ENCODE results near the gene SMC4.
"Not testable (repeated sequence)": the region's sequence is repeated elsewhere in the genome, so short reads cannot be mapped to it uniquely, and the experiment has no call there.

SMC4 gene

DNA sequence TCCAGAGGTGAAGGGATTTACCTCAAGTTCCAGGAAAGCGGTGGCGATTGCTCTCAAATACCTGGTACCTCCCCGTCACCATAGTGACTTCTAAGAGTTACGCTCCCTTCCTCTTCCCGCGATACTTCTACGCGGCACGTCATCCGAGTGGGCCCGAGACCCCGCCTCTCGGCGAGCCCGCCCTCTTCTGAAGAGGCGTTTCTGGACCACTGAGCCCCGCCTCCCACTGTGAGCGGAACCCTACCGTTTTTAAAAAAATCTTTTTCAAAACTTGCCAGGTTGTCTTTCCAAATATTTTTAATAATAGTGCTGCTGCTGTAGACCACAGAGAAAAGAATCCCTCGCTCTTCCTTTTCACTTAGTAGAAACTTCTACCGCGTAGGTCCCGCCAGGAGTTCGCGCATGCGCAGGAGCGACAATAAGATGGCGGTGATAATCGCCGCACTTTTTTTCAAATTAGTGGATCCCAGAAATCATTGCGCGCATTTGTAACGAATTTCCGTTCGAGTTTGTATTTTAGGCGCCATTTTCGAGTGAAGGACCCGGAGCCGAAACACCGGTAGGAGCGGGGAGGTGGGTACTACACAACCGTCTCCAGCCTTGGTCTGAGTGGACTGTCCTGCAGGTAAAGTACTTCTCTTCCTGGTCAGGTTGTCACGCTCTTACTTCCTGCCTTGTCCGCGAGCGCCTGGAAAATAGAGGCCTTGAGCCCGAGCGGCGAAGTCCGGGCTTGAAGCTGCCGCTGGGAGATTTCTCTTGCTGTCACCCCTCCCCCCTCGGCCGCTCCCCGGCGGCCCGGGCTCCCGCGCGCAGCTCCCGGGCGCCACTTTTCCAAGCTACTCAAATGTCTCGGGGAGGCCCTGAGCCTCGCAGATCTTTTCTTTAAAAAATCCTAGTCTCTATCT lies at the start of gene SMC4, which contains the start of gene IFT80:
SMC4 (plus strand) TSS at position 526 of the 905 bp plus-strand sequence. CDS start 1,177 bp downstream, outside the sequence.
IFT80 (minus strand) TSS at position 101 of the 905 bp plus-strand sequence. CDS start 14,625 bp downstream, outside the sequence.
- DNase-seq, result no peak

DNA sequence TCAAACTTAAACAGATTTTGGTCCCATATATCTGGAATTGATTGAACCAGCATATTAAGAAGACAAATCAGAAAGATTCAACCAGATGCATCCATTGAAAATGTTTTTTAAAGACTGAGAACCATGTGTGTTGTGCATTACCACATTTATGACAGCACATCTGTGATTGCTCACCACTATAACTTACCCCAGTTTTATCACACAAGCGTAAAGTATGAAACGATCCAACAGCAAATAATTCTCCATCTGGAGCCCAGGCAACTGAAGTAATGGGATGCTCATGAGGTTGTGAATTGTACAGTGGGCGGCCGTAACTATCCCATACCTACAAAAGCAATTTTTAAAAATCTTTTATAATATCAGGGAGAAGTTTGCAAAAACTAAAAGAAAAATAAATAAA lies 43.6 kb upstream of the SMC4 start:
- no peak for DNase-seq

DNA sequence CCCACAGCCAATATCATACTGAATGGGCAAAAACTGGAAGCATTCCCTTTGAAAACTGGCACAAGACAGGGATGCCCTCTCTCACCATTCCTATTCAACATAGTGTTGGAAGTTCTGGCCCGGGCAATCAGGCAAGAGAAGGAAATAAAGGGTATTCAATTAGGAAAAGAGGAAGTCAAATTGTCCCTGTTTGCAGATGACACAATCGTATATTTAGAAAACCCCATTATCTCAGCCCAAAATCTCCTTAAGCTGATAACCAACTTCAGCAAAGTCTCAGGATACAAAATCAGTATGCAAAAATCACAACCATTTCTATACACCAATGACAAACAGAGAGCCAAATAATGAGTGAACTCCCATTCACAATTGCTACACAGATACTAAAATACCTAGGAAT lies 36.6 kb upstream of the SMC4 start:
- DNase-seq, result not testable (repeated sequence)

DNA sequence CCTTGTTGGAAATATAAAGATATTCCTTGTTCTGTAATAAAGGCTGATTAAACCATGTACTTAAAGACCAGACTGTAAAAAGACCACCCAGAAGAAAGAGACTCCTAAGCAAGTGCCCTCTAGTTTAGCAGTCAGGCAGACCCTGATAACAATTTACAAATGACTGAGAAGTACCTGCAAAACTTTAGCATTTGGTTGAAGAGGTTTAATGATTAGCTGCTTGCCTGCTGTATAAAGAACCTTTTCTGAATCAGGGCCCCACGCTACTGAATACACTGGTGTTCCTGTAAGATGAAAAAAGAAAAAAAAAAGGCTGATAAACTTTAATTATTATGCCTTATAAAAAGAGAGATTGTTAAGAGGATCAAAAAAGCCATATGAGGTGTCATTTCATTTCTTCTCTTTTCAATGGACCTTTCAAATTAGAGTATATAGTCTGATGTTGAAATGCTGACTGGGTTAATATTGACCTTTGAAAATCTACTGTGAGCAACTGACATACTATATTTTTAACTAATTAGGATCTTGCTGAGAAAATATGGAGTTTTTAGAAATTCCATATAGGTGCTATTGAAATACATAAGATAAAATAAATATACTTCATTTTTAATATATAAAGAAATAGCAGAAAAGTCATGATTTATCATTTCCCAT lies 33.5 kb upstream of the SMC4 start:
- DNase-seq, result no peak

DNA sequence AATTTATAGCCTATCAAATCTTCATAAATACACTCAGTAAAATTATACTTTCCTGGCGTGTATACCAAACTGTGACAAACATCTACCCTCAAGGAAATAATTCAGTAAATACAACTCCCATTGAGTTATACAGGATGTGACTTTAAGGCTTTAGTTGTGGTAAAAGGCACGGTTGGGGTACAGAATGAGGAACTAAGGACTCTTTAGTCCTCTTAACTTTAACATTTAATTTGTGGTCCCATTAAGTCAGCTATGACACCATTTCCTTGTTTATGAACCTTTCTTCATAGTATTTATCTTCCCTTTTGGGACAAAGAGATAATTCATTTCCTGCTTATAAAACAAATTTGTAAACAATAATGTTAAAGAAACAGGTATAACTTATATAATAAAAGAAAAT lies 30.6 kb upstream of the SMC4 start:
- no peak for DNase-seq

DNA sequence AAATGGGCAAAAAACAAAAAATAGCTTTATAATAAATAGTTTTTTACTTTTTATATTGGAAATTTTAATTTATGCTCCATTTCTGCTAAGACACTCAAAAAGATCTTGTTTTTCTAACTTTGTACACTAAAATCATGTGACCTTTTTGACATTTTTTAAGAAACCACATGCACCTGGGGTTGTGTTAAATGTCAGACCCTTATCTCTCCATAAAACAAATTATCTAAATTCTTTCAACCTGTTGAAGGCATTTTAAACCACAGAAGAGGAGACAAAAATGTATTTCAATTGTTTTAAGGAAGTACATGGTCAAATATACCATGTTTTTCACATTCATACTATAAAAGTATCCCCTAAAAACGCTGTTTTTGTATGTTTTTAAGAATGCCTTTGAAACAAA lies 29.7 kb upstream of the SMC4 start:
- no peak for DNase-seq

DNA sequence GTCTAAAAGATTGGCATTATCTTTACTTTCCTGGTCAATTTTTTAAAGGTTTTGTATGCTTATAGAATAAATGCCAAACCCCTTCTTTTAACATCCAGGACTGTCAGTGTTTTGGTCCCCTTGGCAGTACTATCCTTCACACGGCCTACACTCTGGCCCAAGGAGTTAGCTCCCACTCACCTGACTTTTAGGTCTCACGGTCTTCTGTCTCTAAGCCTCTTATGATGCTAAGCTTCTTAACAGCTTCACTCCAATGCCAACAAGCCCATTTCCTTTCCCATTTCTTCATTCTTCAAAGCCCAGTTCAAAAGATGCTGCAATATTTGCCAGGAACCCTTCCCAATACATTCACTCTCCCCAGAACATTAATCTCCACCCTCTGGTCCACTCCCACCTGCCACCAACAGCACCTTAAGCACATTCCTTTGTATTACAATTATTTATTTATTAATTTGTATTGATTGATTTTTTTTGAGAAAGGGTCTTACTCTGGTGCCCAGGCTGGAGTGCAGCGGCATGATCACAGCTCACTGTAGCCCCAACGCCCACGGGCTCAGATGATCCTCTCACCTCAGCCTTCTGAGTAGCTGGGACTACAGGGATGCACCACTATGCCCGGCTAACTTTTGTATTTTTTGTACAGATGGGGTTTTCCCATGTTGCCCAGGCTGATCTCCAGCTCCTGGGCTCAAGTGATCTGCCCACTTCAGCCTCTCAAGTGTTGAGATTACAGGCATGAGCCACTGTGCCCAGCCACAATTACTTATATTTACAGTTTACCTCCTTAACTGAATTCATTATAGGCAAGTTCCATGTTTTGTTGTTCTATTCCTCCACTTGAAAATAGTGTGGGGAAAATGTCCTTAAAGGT lies 28.2 kb upstream of the SMC4 start:
- no peak for DNase-seq

DNA sequence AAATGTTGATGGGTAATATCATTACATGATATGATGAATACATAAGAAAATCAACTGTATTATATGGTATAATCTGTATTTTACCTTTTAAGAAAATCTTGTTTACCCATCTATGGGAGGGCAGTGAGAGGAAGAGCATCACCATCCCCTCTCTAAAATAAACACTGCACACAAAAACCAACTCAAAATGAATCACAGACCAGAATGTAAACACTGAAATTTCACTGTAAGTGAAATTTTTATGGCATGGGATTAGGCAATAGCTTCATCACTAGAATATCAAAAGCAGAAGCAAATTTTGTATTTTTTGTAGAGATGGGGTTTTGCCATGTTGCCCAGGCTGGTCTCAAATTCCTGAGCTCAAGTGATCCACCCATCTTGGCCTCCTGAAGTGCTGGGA lies 26.7 kb upstream of the SMC4 start:
- DNase-seq, result no peak

DNA sequence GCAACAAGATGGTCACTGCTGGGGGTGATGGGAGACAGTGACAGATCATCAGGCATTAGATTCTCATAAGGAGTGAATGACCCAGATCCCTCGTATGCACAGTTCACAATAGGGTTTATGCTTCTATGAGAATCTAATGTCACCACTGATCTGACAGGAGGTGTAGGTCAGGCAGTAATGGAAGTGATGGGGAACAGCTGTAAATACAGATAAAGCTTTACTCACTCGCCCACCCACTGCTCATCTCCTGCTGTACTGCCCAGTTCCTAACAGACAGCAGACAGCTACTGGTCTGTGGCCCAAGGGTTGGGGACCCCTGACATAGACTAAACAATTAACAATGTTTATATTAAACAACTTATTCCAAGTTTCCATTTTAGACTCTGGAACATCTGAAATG lies 25.8 kb upstream of the SMC4 start:
- no peak for DNase-seq

DNA sequence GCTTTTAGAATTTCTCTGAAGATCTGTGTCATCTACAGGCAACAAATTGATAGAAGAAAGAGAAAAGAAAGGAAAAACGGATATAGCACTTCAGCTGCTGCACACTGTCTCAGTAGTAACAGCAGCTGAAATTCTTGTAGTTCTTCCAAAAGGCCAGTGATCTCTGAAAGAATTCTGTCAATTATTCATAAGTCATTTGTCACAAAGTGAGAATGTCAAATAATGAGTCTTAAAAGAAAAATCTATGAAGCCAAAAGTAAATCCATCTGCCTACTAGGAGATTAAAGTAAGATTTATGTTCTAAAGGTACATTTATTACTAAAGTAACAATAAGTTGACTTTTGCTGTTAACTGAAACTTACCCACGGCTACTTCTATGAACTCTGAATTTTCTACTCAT lies 25.0 kb upstream of the SMC4 start:
- no peak for DNase-seq

DNA sequence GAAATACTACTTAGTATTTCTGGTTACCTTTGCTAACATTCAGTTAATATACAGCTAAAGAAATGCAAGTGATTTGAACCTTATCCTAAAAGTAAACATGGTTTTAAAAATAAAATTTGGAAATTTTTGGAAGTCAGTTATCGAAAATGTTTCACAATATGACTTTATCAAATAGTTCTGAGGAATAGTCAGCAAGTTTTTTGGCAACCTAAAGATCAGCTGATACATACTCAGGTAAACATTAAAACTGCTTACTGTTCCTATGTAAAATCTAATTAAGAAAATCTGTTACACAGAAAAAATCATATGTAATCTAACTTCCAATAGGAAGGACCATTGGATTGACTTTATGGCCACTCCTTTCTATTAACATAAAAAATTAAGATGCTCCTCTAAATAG lies 24.5 kb upstream of the SMC4 start:
- no peak for DNase-seq

DNA sequence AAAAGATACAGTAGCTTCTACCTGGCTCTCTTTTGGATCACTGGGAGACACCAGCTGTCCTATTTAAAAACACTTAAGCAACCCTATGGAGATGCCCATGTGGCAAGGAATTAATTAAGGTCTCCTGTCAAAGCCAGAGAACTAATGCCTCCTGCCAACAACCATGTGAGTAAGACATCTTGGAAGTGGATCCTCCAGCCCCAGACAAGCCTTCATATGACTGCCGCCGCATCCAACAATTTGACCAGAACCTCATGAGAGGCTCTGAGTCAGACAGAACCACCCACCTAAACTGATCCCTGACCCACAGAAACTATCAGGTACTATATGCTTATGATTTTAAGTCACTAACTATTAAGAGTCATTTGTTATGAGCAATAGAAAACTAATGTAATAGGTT lies 22.8 kb upstream of the SMC4 start:
- DNase-seq, result no peak

DNA sequence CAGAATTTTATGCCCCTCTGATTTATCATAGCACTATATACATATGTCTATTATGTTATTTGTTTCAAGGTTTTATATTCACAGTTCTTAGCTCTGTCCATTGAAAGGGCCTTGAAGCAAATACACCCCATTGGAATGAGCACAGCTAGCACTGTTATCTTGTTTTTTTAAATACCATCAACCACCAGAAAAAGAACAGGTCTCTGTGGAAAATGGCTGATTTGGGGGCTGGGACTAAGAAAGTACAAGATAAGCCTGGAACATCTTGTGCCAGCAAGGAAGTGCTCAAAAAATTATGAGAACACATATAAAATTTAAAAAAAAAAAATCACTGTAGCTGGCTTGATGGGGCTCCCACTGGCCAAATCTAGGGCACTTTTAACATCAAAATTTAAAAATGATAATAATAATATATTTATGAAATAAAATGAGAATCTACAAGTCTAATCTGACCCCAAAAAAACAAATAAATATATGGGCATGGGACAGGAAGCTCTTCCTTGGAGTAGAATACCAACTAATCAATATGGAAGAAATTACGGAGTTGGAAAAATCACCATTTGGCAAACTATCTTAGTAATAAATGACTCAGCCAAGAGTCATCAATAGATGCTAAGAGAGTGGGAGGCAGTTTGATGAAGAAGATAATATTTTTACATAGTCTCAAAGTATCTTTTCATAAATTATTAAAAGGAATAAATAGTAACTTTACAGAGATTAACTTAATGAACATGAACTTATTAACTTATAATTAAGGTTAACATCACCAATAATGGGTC lies 20.9 kb upstream of the SMC4 start:
- no peak for DNase-seq

DNA sequence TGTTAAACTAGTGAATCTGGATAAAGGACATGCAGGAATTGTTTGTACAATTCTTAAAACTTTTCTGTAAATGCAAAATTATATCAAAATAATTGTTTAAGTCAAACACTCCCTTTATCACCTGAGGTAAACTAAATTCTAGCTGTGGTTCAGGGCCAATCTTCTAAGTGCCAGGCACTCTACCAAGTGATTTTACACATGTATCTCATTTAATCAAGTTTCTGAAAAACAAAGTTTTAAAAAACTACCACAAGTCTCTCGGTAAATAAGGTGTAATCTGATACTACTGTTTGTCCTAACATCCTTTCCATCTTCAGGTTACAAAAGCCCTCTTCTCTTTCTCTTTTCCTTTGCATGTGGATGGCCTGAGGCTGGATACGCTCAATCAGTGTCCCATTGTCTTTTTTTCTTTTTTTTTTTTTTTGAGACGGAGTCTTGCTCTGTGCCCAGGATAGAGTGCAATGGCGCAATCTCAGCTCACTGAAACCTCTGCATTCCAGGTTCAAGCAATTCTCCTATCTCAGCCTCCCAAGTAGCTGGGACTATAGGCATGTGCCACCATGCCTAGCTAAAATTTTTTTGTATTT lies 19.7 kb upstream of the SMC4 start:
- DNase-seq, result no peak

DNA sequence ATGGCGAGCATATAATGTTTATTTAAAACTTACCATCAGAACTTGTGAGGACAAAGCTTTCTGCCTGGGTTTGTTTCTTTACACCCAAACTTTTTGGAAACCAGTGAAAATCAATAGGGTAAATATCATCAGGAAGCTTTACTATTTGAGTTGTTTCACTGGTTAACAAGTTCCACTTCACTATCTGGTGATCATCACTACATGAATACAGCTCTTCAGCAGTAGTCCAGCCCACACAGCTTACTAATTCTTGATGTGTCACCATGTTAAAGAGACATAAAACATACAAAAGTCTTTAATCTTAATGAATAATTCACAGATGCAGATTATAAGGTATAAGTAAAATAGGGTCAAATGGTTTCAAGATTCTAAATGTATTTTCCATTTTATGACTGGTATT lies 18.0 kb upstream of the SMC4 start:
- DNase-seq, result no peak

DNA sequence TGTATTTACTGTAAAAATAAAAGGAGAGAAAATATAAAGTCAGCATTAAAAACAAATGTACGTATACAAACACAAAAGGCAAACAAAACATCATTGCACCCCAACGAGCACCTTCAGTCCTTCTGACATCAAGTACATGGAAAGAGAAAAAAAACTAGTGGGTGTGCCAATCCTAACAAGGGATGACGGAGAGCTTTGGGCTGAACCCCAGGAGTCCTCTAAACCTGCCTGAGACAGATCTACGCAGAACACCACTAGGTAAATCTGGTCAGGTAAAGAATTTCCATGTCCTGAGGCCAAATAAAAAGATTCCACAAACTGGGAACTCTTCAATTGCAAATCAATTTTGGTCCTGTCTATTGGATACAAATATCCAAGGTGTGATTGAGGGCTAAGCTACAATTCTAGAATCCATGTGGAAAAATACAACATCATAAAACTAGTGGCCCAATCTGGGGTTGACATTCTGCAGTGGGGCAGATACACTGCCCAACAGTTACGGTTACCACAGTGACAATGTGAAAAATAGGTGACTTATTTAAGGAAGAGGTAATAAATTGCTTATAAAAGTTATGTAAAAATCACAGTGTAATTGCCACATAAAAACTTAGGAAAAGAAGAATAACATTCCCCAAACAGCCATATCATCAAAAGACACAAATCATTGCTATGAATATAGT lies 14.7 kb upstream of the SMC4 start:
- DNase-seq, result no peak

DNA sequence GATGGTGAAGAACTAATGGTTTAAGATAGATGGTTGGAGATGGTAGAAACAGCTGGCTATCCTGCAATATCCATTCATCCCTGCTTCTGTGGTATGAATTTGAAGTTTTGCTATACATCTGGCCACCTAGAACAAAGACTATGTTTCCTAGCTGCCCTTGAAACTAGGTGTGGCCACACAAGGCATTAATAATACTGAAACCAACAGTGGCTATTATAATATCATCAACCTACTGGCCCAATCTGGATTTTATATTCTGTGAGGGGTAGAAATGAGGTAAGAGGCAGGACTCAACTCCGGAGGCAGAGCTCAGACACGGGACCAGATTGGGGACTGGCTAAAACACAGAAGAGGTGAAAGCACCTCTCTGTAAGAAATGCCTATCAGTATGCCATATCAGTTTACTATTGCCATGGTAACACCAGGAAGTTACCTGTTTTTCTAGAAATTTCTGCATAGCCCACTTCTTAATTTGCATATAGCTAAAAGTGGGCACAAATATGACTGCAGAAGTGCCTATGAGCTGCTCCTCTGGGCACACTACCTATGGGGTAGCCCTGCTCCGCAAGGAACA lies 8.8 kb upstream of the SMC4 start:
- DNase-seq, result no peak

DNA sequence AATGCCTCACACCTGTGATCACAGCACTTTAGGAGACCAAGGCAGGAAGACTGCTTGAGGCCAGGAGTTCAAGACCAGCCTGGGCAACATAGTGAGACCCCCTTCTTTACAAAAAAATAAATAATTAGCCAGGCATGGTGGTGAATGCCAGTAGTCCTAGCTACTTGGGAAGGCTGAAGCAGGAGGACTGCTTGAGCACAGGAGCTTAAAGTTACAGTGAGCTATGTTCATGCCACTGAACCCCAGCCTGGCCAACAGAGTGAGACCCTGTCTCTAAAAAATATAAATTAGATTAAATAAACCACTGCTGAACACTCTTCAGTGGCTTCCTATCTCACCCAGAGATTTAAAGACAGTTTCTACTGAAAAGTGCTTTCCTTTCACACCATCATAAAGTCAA lies 6.7 kb upstream of the SMC4 start:
- no peak for DNase-seq

DNA sequence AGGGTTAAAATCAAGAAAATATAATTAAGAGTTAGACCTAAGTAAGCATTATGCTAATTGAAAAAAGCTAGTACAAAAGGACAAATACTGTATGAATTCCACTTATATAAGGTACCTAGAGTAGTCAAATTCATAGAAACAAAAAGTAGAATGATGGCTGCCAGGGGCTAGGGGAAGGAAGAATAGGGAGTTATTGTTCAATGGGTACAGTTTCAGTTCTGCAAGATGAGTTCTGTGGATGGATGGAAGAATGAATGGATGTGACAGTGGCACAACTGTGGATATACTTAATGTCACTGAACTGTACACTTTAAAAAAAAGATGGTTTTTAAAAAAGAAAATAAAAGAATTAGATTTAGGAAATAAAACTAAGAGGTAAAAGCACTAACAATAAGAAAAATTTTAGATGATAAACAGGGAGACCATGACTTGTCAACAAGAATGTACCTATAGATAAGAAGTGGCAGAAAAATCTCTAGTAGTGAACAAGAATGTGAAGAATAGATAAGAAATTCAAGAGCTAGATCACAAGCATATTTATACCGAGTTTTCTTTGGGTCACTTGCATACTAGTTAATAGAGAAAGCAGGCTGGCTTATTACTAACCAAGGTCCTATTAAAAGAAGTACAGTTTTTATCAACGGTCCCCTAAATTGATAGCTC lies 6.0 kb upstream of the SMC4 start:
- no peak for DNase-seq

DNA sequence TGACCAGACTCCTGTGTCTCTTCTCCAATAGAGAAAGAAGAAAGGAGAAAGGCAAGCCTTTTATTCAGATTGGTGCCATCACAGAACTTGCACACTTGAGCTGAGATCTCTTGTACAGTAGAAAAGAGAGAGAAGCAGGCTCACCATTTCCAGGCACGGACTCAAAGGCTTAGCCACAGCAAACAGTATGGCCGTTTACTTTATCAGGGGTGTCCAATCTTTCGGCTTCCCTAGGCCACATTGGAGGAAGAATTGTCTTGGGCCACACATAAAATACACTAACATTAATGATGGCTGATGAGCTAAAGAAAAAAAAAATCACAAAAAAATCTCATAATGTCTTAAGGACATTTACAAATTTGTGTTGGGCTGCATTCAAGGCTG lies 5.4 kb upstream of the SMC4 start:
- DNase-seq, result no peak

DNA sequence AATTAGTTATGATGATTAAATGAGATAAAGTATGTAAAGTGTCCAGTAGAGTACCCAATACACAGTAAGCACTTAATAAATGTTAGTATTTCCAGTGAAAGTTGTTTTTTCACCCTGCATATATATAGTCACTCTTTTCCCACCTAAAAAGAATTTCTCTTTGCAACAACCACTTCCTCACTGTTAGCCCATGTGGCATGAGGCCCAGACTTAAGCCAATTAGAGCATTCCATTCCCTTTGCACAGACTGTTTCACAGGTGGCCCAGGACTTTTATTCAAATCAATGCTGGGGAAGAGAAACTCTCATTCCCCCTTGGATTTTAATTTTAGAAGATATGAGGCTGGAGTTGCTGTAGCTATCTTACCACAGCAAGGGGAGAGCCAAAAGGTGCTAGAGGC lies 4.2 kb upstream of the SMC4 start:
- DNase-seq, result no peak

Measured in cortex of kidney (tissue), 1 donor.